ENCODE measurements around the gene NUDT14.

DNA sequence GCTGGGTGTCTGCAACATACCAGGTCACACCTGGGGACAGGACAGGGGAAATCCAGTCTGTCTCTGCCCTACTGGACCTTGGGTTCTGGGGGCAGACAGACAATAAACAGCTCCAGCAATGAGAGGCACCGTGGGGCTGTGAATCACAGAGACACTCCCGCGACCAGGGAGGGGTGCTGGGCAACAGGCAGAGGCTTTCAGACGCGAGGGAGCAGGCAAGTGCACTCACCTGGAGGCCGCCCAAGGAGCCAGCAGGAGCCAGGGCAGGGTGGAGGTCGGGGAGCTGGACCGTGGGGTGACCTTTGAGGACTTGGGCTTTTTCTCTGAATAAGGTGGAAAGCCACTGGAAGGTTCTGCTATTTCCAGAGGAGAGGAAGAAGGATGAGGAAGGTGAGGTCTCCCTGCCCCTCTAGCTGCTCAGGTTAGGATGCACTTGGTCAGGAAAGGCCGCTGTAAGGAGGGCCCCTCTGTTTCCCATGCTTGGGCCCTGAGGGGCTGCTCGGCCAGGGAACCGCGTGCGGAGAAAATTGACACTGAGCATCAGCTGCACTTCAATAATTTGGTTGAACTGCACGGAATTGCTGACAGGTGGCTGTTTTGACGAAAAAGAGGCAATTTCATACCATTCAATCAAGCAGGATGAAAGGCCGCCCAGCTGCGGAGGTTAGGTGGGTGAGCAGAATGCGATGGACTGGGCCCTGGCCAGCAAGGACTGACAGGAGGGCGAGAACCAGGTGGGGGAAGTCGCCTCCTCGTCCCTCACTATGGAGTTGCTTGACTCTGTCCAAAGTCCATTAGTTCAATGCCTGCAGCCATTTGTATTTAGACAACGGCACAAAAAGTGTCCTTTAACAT, 54.8 kb downstream of the NUDT14 start:
- TF ChIP-seq, protein P1, sequence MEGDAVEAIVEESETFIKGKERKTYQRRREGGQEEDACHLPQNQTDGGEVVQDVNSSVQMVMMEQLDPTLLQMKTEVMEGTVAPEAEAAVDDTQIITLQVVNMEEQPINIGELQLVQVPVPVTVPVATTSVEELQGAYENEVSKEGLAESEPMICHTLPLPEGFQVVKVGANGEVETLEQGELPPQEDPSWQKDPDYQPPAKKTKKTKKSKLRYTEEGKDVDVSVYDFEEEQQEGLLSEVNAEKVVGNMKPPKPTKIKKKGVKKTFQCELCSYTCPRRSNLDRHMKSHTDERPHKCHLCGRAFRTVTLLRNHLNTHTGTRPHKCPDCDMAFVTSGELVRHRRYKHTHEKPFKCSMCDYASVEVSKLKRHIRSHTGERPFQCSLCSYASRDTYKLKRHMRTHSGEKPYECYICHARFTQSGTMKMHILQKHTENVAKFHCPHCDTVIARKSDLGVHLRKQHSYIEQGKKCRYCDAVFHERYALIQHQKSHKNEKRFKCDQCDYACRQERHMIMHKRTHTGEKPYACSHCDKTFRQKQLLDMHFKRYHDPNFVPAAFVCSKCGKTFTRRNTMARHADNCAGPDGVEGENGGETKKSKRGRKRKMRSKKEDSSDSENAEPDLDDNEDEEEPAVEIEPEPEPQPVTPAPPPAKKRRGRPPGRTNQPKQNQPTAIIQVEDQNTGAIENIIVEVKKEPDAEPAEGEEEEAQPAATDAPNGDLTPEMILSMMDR (IDR thresholded peaks at IDR 0.05): no peak
- TF ChIP-seq POLR2AphosphoS5 (IDR thresholded peaks at IDR 0.05; ENCODE audit: low read depth, low read length): no peak
- TF ChIP-seq TCF7L2 (IDR thresholded peaks at IDR 0.05; ENCODE audit: low read depth, low read length): no peak
- TF ChIP-seq SIN3A (IDR thresholded peaks at IDR 0.05; ENCODE audit: borderline replicate concordance, insufficient read depth, low read depth, low read length): no peak
